GM23338 (cell line): ENCODE data around the gene TBC1D5. TPM values are rescaled to one million over a fixed set of nuclear protein-coding genes. Genes with fewer than 3 reads are reported as not detected.

ENCODE experiments used
- ATAC-seq: fragments of 200-7000 bp; cut with Tn5 transposase; 3 replicates; pipeline ENCODE4 v1.9.1; 2020
- DNase-seq: peaks from one replicate; pipeline ENCODE4 v3.0.0-alpha.2; 2015; ENCODE audit warnings: low spot score
- H2AFZ ChIP-seq: fragments of 200-600 bp; sonication (generic); 2 replicates; pipeline ENCODE4 v1.8.0; 2016; ENCODE audit warnings: antibody characterized with exemption, mild to moderate bottlenecking, moderate library complexity
- H3F3A ChIP-seq: fragments of 200-600 bp; sonication (generic); replicated peaks from 2 replicates; pipeline ENCODE4 v1.8.0; 2017; ENCODE audit warnings: antibody characterized with exemption, mixed run types, low read depth
- H3K27ac ChIP-seq: fragments of 200-600 bp; sonication (generic); 2 replicates; pipeline ENCODE4 v1.6.1; 2016; ENCODE audit warnings: low read depth
- H3K27me3 ChIP-seq: fragments of 200-600 bp; sonication (generic); 2 replicates; pipeline ENCODE4 v1.8.0; 2016; ENCODE audit warnings: mild to moderate bottlenecking, mixed run types, moderate library complexity; ENCODE audit not compliant: insufficient read depth
- H3K36me3 ChIP-seq: fragments of 200-600 bp; sonication (generic); 2 replicates; pipeline ENCODE4 v1.8.0; 2016; ENCODE audit warnings: mild to moderate bottlenecking; ENCODE audit not compliant: insufficient read depth
- H3K4me1 ChIP-seq: fragments of 200-600 bp; sonication (generic); 2 replicates; pipeline ENCODE4 v1.8.0; 2016; ENCODE audit warnings: mild to moderate bottlenecking, moderate library complexity; ENCODE audit not compliant: insufficient read depth
- H3K4me2 ChIP-seq: fragments of 200-600 bp; sonication (generic); 2 replicates; pipeline ENCODE4 v1.7.1; 2017; ENCODE audit warnings: mixed run types
- H3K4me3 ChIP-seq: fragments of 200-600 bp; sonication (generic); 2 replicates; pipeline ENCODE4 v1.6.1; 2016; ENCODE audit warnings: mixed run types
- H3K79me2 ChIP-seq: fragments of 200-600 bp; sonication (generic); replicated peaks from 2 replicates; pipeline ENCODE4 v1.8.0; 2017; ENCODE audit warnings: mild to moderate bottlenecking; ENCODE audit not compliant: insufficient read depth
- H3K9me2 ChIP-seq: fragments of 200-600 bp; sonication (generic); 2 replicates; pipeline ENCODE4 v1.8.0; 2017; ENCODE audit not compliant: insufficient read depth
- H4K20me1 ChIP-seq: fragments of 200-600 bp; sonication (generic); replicated peaks from 2 replicates; pipeline ENCODE4 v1.8.0; 2017; ENCODE audit warnings: mild to moderate bottlenecking; ENCODE audit not compliant: insufficient read depth
- H3K27ac Mint-ChIP-seq: 2 replicates; pipeline ENCODE4 v1.8.0; 2020; ENCODE audit warnings: inconsistent platforms, mild to moderate bottlenecking, moderate library complexity, mixed read lengths
- H3K27me3 Mint-ChIP-seq: 3 replicates; pipeline ENCODE4 v1.8.0; 2022; ENCODE audit warnings: low read depth, mild to moderate bottlenecking, moderate library complexity, mixed read lengths, inconsistent platforms; ENCODE audit not compliant: insufficient read depth, poor library complexity
- H3K36me3 Mint-ChIP-seq: 3 replicates; pipeline ENCODE4 v1.8.0; 2021; ENCODE audit warnings: low read depth, mild to moderate bottlenecking, inconsistent platforms, moderate library complexity, mixed read lengths
- H3K4me1 Mint-ChIP-seq: 3 replicates; pipeline ENCODE4 v1.8.0; 2020; ENCODE audit warnings: mild to moderate bottlenecking, inconsistent platforms, mixed read lengths
- H3K4me3 Mint-ChIP-seq: 3 replicates; pipeline ENCODE4 v1.8.0; 2021; ENCODE audit warnings: moderate library complexity, mild to moderate bottlenecking, inconsistent platforms, mixed read lengths
- H3K9me3 Mint-ChIP-seq: 3 replicates; pipeline ENCODE4 v1.8.0; 2020; ENCODE audit warnings: moderate library complexity, mild to moderate bottlenecking, inconsistent platforms, mixed read lengths
- CREB1 ChIP-seq: fragments of 250-450 bp; sonication (Bioruptor Pico); IDR thresholded peaks from 2 replicates; pipeline ENCODE4 v1.5.0; 2020; ENCODE audit warnings: low read depth, mild to moderate bottlenecking, moderate library complexity
- EZH2 ChIP-seq: fragments of 200-600 bp; sonication (generic); IDR thresholded peaks from one replicate; pipeline ENCODE4 v1.8.0; 2017; ENCODE audit warnings: antibody characterized with exemption, mild to moderate bottlenecking, low read depth; ENCODE audit not compliant: unreplicated experiment
- EZH2phosphoT487 ChIP-seq: fragments of 200-600 bp; sonication (generic); IDR thresholded peaks from one replicate; pipeline ENCODE4 v1.8.1; 2018; ENCODE audit warnings: antibody characterized with exemption; ENCODE audit not compliant: unreplicated experiment
- JUNB ChIP-seq: IDR thresholded peaks from one replicate; pipeline ENCODE4 v1.6.1; 2016; ENCODE audit warnings: antibody characterized with exemption; ENCODE audit not compliant: unreplicated experiment
- NANOG ChIP-seq: IDR thresholded peaks from 2 replicates; pipeline ENCODE4 v1.6.1; 2016; ENCODE audit warnings: antibody characterized with exemption, borderline replicate concordance
- POLR2AphosphoS5 ChIP-seq: IDR thresholded peaks from 2 replicates; pipeline ENCODE4 v1.6.1; 2016; ENCODE audit warnings: antibody characterized with exemption, low read depth
- STAT1 ChIP-seq: IDR thresholded peaks from one replicate; pipeline ENCODE4 v1.6.1; 2016; ENCODE audit warnings: antibody characterized with exemption; ENCODE audit not compliant: unreplicated experiment
- ZNF114 ChIP-seq: fragments of 250-450 bp; sonication (Bioruptor Pico); IDR thresholded peaks from 2 replicates; pipeline ENCODE4 v1.5.0; 2020; ENCODE audit warnings: mild to moderate bottlenecking, moderate library complexity
- polyA plus RNA-seq: library from polyadenylated mRNA; unstranded; fragments of >200 nt; fragmentation: Nextera tagmentation; extraction: Ambion mirVana; gene quantifications from 2 replicates; pipeline ENCODE4 v1.2.1, GENCODE V29; 2016
- total RNA-seq: library from RNA; depleted of rRNA; stranded (reverse); fragments of >200 nt; shearing (Covaris generic); gene quantifications from 2 replicates; pipeline ENCODE4 v1.2.3, GENCODE V29; 2014
- TF ChIP-seq, protein P1 (sequence below): fragments of 250-450 bp; sonication (Bioruptor Pico); IDR thresholded peaks from 2 replicates; pipeline ENCODE4 v1.5.0; 2020; ENCODE audit warnings: mild to moderate bottlenecking, moderate library complexity
- TF ChIP-seq, protein P2 (sequence below): IDR thresholded peaks from one replicate; pipeline ENCODE4 v1.6.1; 2018; ENCODE audit warnings: antibody characterized with exemption; ENCODE audit not compliant: unreplicated experiment
- TF ChIP-seq, protein P3 (sequence below): IDR thresholded peaks from 2 replicates; pipeline ENCODE4 v1.6.1; 2016; ENCODE audit warnings: antibody characterized with exemption
- TF ChIP-seq, protein P4 (sequence below), 2 experiments: fragments of 200-600 bp in 1 of 2; sonication (generic) in 1 of 2; conservative IDR thresholded peaks; 2 replicates each; pipeline versions ENCODE4 v1.5.1 to v1.6.1; 2016 to 2017; ENCODE audit warnings: antibody characterized with exemption in 2 of 2, low read depth in 2 of 2, mild to moderate bottlenecking in 2 of 2, moderate library complexity in 1 of 2

TBC1D5 gene
- total and polyA plus RNA-seq, 2 experiments from 2014 or later: 21.8 to 48.1 TPM

DNA sequence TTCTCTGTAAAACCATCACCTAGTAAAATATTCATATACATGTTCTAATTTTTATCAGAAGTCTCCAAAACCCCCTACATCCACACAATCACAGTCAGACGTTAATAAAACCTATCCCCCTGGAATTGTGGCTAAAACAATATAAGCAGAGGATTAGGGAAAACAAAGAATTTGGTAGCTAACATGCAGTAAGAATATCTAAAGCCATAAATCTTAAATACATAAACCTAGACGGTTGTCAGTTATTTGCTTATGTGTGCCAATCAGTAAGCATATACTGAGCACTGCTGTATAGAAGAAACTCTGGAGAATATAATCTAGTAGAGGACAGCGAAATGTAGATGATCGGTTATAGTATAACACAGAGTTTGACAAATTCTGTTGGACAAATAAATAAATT lies 232.2 kb downstream of the TBC1D5 start (continued):
- TF ChIP-seq, protein P1, sequence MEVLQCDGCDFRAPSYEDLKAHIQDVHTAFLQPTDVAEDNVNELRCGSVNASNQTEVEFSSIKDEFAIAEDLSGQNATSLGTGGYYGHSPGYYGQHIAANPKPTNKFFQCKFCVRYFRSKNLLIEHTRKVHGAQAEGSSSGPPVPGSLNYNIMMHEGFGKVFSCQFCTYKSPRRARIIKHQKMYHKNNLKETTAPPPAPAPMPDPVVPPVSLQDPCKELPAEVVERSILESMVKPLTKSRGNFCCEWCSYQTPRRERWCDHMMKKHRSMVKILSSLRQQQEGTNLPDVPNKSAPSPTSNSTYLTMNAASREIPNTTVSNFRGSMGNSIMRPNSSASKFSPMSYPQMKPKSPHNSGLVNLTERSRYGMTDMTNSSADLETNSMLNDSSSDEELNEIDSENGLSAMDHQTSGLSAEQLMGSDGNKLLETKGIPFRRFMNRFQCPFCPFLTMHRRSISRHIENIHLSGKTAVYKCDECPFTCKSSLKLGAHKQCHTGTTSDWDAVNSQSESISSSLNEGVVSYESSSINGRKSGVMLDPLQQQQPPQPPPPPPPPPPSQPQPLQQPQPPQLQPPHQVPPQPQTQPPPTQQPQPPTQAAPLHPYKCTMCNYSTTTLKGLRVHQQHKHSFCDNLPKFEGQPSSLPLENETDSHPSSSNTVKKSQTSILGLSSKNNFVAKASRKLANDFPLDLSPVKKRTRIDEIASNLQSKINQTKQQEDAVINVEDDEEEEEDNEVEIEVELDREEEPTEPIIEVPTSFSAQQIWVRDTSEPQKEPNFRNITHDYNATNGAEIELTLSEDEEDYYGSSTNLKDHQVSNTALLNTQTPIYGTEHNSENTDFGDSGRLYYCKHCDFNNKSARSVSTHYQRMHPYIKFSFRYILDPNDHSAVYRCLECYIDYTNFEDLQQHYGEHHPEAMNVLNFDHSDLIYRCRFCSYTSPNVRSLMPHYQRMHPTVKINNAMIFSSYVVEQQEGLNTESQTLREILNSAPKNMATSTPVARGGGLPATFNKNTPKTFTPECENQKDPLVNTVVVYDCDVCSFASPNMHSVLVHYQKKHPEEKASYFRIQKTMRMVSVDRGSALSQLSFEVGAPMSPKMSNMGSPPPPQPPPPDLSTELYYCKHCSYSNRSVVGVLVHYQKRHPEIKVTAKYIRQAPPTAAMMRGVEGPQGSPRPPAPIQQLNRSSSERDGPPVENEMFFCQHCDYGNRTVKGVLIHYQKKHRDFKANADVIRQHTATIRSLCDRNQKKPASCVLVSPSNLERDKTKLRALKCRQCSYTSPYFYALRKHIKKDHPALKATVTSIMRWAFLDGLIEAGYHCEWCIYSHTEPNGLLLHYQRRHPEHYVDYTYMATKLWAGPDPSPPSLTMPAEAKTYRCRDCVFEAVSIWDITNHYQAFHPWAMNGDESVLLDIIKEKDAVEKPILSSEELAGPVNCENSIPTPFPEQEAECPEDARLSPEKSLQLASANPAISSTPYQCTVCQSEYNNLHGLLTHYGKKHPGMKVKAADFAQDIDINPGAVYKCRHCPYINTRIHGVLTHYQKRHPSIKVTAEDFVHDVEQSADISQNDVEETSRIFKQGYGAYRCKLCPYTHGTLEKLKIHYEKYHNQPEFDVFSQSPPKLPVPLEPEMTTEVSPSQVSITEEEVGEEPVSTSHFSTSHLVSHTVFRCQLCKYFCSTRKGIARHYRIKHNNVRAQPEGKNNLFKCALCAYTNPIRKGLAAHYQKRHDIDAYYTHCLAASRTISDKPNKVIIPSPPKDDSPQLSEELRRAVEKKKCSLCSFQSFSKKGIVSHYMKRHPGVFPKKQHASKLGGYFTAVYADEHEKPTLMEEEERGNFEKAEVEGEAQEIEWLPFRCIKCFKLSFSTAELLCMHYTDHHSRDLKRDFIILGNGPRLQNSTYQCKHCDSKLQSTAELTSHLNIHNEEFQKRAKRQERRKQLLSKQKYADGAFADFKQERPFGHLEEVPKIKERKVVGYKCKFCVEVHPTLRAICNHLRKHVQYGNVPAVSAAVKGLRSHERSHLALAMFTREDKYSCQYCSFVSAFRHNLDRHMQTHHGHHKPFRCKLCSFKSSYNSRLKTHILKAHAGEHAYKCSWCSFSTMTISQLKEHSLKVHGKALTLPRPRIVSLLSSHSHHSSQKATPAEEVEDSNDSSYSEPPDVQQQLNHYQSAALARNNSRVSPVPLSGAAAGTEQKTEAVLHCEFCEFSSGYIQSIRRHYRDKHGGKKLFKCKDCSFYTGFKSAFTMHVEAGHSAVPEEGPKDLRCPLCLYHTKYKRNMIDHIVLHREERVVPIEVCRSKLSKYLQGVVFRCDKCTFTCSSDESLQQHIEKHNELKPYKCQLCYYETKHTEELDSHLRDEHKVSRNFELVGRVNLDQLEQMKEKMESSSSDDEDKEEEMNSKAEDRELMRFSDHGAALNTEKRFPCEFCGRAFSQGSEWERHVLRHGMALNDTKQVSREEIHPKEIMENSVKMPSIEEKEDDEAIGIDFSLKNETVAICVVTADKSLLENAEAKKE (CRISPR knock-in tag): no peak

DNA sequence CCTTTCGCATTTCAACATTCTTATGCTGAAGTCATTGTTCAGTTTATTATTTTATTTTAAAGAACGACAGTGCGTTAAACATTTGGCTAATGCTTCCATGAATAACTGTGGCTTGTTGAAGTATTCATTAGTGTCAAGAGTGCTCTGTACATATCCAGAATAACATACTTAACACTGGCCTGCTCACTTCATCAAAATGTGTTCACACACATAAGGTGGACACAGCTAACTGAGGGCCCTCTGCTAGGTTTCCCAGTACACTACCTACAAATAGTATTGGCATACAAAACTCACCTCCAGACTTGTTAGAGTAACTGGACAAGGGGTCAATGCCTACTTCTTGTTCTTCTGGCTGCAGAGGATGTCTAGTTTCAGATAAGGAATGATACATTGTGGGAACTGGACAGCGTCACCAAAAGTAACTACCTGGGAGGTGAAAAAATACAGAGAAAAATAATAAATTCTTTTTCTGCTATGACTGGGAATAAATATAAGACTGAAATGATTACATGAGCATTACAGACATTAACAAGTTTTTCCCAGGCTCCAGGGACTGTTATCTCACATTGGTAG lies 234.2 kb downstream of the TBC1D5 start:
- Histone ChIP-seq H3K36me3 (no peaks in the 10 kb centered on the region), H3F3A (no peaks in the 10 kb centered on the region), H3K27me3 (no peaks in the 10 kb centered on the region), H3K4me2 (no peak overlapping the region), H3K4me1 (no peaks in the 10 kb centered on the region; the same call in 1 of the 2 replicates), H3K4me3 (no peak overlapping the region), H3K27ac (no peak overlapping the region), H3K9me2 (no peaks in the 10 kb centered on the region), H3K79me2 (no peaks in the 10 kb centered on the region), H2AFZ (no peak overlapping the region), H4K20me1 (no peaks in the 10 kb centered on the region)
- DNase-seq (no peak), ATAC-seq (no peak)
- Mint-ChIP-seq H3K4me3 (no peak overlapping the region), H3K9me3 (no peaks in the 10 kb centered on the region), H3K27me3 (no peaks in the 10 kb centered on the region), H3K4me1 (no peaks in the 10 kb centered on the region; the same call in 2 of the 3 replicates), H3K36me3 (no peaks in the 10 kb centered on the region), H3K27ac (no peak overlapping the region)
- TF ChIP-seq NANOG: no peak
- no peak for TF ChIP-seq JUNB
- TF ChIP-seq, protein P2, sequence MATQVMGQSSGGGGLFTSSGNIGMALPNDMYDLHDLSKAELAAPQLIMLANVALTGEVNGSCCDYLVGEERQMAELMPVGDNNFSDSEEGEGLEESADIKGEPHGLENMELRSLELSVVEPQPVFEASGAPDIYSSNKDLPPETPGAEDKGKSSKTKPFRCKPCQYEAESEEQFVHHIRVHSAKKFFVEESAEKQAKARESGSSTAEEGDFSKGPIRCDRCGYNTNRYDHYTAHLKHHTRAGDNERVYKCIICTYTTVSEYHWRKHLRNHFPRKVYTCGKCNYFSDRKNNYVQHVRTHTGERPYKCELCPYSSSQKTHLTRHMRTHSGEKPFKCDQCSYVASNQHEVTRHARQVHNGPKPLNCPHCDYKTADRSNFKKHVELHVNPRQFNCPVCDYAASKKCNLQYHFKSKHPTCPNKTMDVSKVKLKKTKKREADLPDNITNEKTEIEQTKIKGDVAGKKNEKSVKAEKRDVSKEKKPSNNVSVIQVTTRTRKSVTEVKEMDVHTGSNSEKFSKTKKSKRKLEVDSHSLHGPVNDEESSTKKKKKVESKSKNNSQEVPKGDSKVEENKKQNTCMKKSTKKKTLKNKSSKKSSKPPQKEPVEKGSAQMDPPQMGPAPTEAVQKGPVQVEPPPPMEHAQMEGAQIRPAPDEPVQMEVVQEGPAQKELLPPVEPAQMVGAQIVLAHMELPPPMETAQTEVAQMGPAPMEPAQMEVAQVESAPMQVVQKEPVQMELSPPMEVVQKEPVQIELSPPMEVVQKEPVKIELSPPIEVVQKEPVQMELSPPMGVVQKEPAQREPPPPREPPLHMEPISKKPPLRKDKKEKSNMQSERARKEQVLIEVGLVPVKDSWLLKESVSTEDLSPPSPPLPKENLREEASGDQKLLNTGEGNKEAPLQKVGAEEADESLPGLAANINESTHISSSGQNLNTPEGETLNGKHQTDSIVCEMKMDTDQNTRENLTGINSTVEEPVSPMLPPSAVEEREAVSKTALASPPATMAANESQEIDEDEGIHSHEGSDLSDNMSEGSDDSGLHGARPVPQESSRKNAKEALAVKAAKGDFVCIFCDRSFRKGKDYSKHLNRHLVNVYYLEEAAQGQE: no peak
- no peak for TF ChIP-seq EZH2
- TF ChIP-seq CREB1: no peak
- TF ChIP-seq, protein P3, sequence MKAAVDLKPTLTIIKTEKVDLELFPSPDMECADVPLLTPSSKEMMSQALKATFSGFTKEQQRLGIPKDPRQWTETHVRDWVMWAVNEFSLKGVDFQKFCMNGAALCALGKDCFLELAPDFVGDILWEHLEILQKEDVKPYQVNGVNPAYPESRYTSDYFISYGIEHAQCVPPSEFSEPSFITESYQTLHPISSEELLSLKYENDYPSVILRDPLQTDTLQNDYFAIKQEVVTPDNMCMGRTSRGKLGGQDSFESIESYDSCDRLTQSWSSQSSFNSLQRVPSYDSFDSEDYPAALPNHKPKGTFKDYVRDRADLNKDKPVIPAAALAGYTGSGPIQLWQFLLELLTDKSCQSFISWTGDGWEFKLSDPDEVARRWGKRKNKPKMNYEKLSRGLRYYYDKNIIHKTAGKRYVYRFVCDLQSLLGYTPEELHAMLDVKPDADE: no peak
- TF ChIP-seq EZH2phosphoT487: no peak
- no peak for TF ChIP-seq POLR2AphosphoS5
- no peak for TF ChIP-seq STAT1
- TF ChIP-seq, protein P4, sequence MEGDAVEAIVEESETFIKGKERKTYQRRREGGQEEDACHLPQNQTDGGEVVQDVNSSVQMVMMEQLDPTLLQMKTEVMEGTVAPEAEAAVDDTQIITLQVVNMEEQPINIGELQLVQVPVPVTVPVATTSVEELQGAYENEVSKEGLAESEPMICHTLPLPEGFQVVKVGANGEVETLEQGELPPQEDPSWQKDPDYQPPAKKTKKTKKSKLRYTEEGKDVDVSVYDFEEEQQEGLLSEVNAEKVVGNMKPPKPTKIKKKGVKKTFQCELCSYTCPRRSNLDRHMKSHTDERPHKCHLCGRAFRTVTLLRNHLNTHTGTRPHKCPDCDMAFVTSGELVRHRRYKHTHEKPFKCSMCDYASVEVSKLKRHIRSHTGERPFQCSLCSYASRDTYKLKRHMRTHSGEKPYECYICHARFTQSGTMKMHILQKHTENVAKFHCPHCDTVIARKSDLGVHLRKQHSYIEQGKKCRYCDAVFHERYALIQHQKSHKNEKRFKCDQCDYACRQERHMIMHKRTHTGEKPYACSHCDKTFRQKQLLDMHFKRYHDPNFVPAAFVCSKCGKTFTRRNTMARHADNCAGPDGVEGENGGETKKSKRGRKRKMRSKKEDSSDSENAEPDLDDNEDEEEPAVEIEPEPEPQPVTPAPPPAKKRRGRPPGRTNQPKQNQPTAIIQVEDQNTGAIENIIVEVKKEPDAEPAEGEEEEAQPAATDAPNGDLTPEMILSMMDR (conservative IDR thresholded peaks at IDR 0.05; ENCODE audit: low read depth in 2 of 2): no peak
- no peak for TF ChIP-seq ZNF114 (CRISPR knock-in tag)
